Measurements from ENCODE around the gene PAK2. TPM values are rescaled to one million over a fixed set of nuclear protein-coding genes. Genes with fewer than 3 reads are reported as not detected.
"Not testable (repeated sequence)": the region's sequence is repeated elsewhere in the genome, so short reads cannot be mapped to it uniquely, and the experiment has no call there.

The PAK2 gene
- total RNA-seq, 3 donors from 2014 or later, result 50.6 to 74.7 (median 69.6) TPM

DNA sequence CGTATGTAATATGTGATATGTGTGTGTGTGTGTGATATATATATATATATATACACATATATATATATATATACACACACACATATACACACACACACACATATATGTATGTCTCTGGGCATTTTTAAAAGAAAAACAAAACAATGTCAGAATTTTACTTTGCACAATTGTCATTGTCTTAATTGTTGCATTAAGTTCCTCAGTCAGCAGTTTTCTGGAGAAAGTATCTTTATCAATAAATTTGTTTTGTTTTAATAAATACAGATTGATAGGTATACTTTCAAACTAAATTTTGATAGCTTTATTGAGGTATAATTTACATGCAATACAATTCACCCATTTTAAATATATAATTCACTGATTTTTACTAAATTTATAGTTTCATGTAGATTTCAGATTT lies 65.1 kb downstream of the PAK2 start:
- intact Hi-C loops (cut with DNase I, micrococcal nuclease), result no loop called here
- Histone ChIP-seq H3K4me3 (no peak overlapping the region), H3K9me3 (no peaks in the 10 kb centered on the region), H3K36me3 (ENCODE audit: low read depth) (peaks cover 8% of the 10 kb centered on the region), H3K4me1 (ENCODE audit: low read depth) (no peaks in the 10 kb centered on the region)
- DNase-seq (no peak), ATAC-seq (no peak)
- TF ChIP-seq, protein P1, sequence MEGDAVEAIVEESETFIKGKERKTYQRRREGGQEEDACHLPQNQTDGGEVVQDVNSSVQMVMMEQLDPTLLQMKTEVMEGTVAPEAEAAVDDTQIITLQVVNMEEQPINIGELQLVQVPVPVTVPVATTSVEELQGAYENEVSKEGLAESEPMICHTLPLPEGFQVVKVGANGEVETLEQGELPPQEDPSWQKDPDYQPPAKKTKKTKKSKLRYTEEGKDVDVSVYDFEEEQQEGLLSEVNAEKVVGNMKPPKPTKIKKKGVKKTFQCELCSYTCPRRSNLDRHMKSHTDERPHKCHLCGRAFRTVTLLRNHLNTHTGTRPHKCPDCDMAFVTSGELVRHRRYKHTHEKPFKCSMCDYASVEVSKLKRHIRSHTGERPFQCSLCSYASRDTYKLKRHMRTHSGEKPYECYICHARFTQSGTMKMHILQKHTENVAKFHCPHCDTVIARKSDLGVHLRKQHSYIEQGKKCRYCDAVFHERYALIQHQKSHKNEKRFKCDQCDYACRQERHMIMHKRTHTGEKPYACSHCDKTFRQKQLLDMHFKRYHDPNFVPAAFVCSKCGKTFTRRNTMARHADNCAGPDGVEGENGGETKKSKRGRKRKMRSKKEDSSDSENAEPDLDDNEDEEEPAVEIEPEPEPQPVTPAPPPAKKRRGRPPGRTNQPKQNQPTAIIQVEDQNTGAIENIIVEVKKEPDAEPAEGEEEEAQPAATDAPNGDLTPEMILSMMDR (IDR thresholded peaks at IDR 0.05), result no peak

DNA sequence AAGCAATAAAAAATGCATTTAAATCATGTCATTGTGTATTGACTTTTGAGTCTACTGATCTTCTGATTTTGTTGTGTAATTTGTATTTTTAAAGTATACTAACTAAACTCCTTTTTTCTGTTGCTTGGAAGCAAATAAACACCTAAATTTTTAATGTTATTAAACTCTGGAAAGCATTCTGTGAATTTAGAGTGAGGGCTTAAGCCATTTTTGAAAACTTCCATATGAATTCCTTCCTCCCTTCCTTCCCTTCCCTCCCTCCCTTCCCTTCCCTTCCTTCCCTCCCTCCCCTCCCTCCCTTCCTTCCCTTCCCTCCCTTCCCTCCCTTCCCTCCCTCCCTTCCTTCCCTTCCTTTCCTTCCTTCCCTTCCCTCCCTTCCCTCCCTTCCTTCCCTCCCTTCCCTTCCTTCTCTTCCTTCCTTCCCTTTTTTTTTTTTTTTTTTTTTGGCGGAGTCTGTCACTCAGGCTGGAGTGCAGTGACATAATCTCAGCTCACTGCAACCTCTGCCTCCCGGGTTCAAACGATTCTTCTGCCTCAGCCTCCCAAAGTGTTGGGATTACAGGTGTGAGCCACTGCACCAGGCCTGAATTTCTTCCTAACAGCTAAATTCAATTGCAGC lies 71.4 kb downstream of the PAK2 start:
- TF ChIP-seq, protein P1 (IDR thresholded peaks at IDR 0.05), result no peak
- no peak for DNase-seq
- Histone ChIP-seq H3K4me3 (no peak overlapping the region), H3K36me3 (ENCODE audit: low read depth) (peaks cover 5% of the 10 kb centered on the region), H3K4me1 (ENCODE audit: low read depth) (no peaks in the 10 kb centered on the region), H3K9me3 (no peaks in the 10 kb centered on the region)
- intact Hi-C loops (cut with DNase I, micrococcal nuclease), result no loop called here
- no peak for ATAC-seq

DNA sequence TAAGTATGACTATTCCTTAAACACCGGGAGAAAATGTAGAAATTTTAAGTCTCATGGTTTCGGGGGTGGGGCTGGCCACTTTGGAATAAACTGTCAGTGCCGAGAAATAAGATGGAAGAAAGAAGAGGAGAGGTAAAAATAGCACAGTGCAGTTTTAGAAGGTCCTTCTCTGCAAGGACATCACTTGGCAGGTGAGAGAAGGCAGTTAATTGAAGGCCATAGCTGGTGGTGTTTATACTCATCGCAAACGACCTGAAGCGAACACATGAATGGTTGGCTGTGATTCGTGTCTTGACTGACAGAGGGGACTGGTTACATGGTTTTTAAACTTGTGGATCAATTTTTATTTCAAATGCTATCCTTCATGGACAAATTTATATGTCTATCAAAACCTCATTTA lies 73.2 kb downstream of the PAK2 start:
- no peak overlapping the region for H3K4me3 ChIP-seq
- TF ChIP-seq, protein P1 (IDR thresholded peaks at IDR 0.05), result no peak
- H3K36me3 ChIP-seq (ENCODE audit: low read depth), result peaks cover 5% of the 10 kb centered on the region
- DNase-seq (no peak), ATAC-seq (no peak)
- H3K4me1 ChIP-seq (ENCODE audit: low read depth), result no peaks in the 10 kb centered on the region
- no peaks in the 10 kb centered on the region for H3K9me3 ChIP-seq
- intact Hi-C loops (cut with DNase I, micrococcal nuclease), result no loop called here

DNA sequence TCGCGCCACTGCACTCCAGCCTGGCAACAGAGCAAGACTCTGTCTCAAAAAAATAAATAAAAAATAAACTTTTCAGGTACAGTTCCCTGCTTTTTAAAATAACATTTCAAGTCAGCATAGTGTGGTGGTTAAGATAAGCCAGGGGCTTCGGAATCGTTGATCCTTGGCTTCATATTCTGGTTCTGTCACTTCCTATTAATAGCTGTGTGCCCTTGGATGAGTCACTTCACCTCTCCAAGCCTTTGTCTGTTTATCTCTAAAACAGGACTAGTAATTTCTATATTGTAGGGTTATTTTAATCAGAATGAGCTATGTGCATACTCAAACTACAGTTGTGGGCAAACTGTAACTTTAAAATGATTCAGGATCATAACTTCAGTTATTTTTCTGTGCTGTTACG lies 74.2 kb downstream of the PAK2 start:
- H3K4me3 ChIP-seq, result no peak overlapping the region

DNA sequence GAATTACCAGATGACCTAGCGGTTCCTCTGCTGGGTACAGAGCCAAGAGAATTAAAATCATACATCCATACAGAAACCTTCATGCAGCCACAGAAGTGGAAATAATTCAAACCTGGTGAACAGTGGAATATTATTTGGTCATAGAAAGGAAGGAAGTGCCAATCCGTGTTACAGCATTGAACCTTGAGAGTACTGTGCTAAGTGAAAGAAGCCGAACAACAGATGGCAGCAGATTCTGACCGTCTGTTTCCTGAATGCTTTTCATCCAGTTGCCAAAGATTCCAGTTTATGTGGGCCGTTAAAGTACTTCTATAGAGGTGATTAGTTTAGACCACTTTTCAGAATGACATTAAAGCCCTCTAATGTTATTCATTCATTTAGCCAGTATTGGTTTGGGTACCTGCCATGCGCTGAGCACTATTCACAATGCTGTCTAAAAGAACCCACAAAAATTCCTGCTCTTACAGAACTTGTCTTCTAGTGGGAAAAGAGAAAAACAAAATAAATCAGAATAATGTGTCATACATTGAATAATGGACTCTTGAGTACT lies 82.2 kb downstream of the PAK2 start:
- ATAC-seq (no peak), DNase-seq (no peak)
- Histone ChIP-seq H3K9me3 (no peaks in the 10 kb centered on the region), H3K4me1 (ENCODE audit: low read depth) (no peaks in the 10 kb centered on the region), H3K4me3 (no peak overlapping the region), H3K36me3 (ENCODE audit: low read depth) (no peaks in the 10 kb centered on the region)
- TF ChIP-seq, protein P1 (IDR thresholded peaks at IDR 0.05), result no peak
- intact Hi-C loops (cut with DNase I, micrococcal nuclease), result no loop called here

More for the DNA sequence above, 74.2 kb downstream of the PAK2 start:
- no peak for DNase-seq
- Histone ChIP-seq H3K9me3 (no peaks in the 10 kb centered on the region), H3K36me3 (ENCODE audit: low read depth) (peaks cover 5% of the 10 kb centered on the region), H3K4me1 (ENCODE audit: low read depth) (no peaks in the 10 kb centered on the region)
- no peak for ATAC-seq
- intact Hi-C loops (cut with DNase I, micrococcal nuclease), result no loop called here
- TF ChIP-seq, protein P1 (IDR thresholded peaks at IDR 0.05), result no peak

DNA sequence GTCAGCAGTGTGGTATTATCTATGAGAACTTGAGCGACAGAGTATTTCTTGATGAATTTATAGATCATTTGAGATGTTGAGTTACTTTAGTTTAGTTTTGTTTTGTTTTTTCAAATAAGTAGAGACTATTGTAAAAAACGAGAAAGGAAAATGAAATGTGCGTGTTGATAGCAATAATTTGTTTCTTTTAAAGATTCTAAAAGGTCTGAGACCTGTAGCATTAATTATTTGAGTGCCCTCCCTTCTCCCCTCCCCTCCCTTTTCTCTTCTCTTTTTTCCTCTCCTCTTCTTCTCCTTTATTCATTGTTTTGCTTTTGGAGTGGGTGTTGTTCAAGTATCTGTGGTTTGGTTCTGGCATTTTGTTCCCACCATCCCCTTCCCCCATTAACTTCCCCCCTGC lies 90.0 kb downstream of the PAK2 start:
- not testable (repeated sequence) for ATAC-seq; H3K4me1 ChIP-seq (ENCODE audit: low read depth); H3K36me3 ChIP-seq (ENCODE audit: low read depth); H3K9me3 ChIP-seq; H3K4me3 ChIP-seq; DNase-seq
- intact Hi-C loops (cut with DNase I, micrococcal nuclease), result loop anchor here in 1 of 2 donors (10.0 kb wide), 1 partner anchor 145 kb away; no protein-coding TSS in a partner anchor

Data from mucosa of descending colon (tissue), 3 donors.